ENCODE data around the gene RLBP1.
"Not testable (repeated sequence)": the region's sequence is repeated elsewhere in the genome, so short reads cannot be mapped to it uniquely, and the experiment has no call there.

RLBP1 gene

GRCh38 chr15:89221543-89221942 is at the start of gene RLBP1:
TSS of gene RLBP1 (minus strand) at chr15:89221579. CDS start at chr15:89218975, 2,604 bp downstream.
- no peak for DNase-seq

GRCh38 chr15:89250142-89250541 is 28.8 kb upstream of the RLBP1 start:
- not testable (repeated sequence) for DNase-seq

GRCh38 chr15:89248584-89248983 is 27.2 kb upstream of the RLBP1 start:
- DNase-seq, result no peak

GRCh38 chr15:89247446-89247845 is 26.1 kb upstream of the RLBP1 start:
- DNase-seq, result no peak

- no peak for DNase-seq
Measured at GRCh38 chr15:89244574-89244903, 23.2 kb upstream of the RLBP1 start.

- DNase-seq, result peak; percentile 96
Measured at GRCh38 chr15:89243691-89244573, 22.6 kb upstream of the RLBP1 start, which contains the start of gene FANCI. TSS of gene FANCI (plus strand) at chr15:89243979. CDS start at chr15:89247648, 3,669 bp downstream.

GRCh38 chr15:89243046-89243690 is 21.8 kb upstream of the RLBP1 start:
- DNase-seq, result no peak

- not testable (repeated sequence) for DNase-seq
Measured at GRCh38 chr15:89239883-89240810, 18.8 kb upstream of the RLBP1 start.

- DNase-seq, result no peak
Measured at GRCh38 chr15:89231832-89232231, 10.5 kb upstream of the RLBP1 start.

- DNase-seq, result no peak
Measured at GRCh38 chr15:89230277-89230676, 8.9 kb upstream of the RLBP1 start.

GRCh38 chr15:89227425-89227824 is 6.0 kb upstream of the RLBP1 start:
- DNase-seq, result no peak

- no peak for DNase-seq
Measured at GRCh38 chr15:89226359-89227221, 5.2 kb upstream of the RLBP1 start.

GRCh38 chr15:89225588-89225987 is 4.2 kb upstream of the RLBP1 start:
- no peak for DNase-seq

- DNase-seq, result no peak
Measured at GRCh38 chr15:89218531-89218930, 2.8 kb downstream of the RLBP1 start.

GRCh38 chr15:89217686-89218376 is 3.5 kb downstream of the RLBP1 start:
- DNase-seq, result no peak

- no peak for DNase-seq
Measured at GRCh38 chr15:89217031-89217430, 4.3 kb downstream of the RLBP1 start.

GRCh38 chr15:89215627-89216026 is 5.8 kb downstream of the RLBP1 start:
- no peak for DNase-seq

- no peak for DNase-seq
Measured at GRCh38 chr15:89211678-89212170, 9.7 kb downstream of the RLBP1 start.

- DNase-seq, result no peak
Measured at GRCh38 chr15:89209057-89209456, 12.3 kb downstream of the RLBP1 start.

- DNase-seq, result no peak
Measured at GRCh38 chr15:89208256-89208655, 13.1 kb downstream of the RLBP1 start.

GRCh38 chr15:89206908-89207331 is 14.5 kb downstream of the RLBP1 start:
- DNase-seq, result peak; percentile 71

All from CD4-positive, alpha-beta T cell treated with Interleukin-21 for 1 hour (primary cell).